Activated CD8-positive, alpha-beta T cell treated with anti-CD3 and anti-CD28 coated beads, Interleukin-2, amount 10 ng/mL, durations not matched to agents 7 days and 5 days (primary cell): ENCODE results near the gene SEC22B. TPM values are rescaled to one million over a fixed set of nuclear protein-coding genes. Genes with fewer than 3 reads are reported as not detected.
"Not testable (repeated sequence)": the region's sequence is repeated elsewhere in the genome, so short reads cannot be mapped to it uniquely, and the experiment has no call there.

Experiments used
- ATAC-seq: fragments of 150-1000 bp; cut with Tn5 transposase; one replicate; pipeline ENCODE4 v1.10.0; 2021; ENCODE audit warnings: moderate library complexity
- CTCF ChIA-PET: fragments of 350-600 bp; sonication (Branson Sonifier 250); formaldehyde crosslinking; loops from one replicate; lab custom pipeline; 2021; ENCODE audit warnings: antibody characterized with exemption; lab: Charles Lee
- POLR2A ChIA-PET: fragments of 350-600 bp; sonication (Branson Sonifier 250); formaldehyde crosslinking; loops from one replicate; lab custom pipeline; 2021; ENCODE audit warnings: antibody characterized with exemption; lab: Charles Lee
- DNase-seq: peaks from one replicate; pipeline ENCODE4 v3.0.0-alpha.2; 2020
- H3K27ac Mint-ChIP-seq: one replicate; pipeline ENCODE4 v1.8.0; 2021; ENCODE audit warnings: mild to moderate bottlenecking, mixed read lengths
- H3K27me3 Mint-ChIP-seq: one replicate; pipeline ENCODE4 v1.8.0; 2021; ENCODE audit warnings: low read depth, mixed read lengths
- H3K36me3 Mint-ChIP-seq: one replicate; pipeline ENCODE4 v1.8.0; 2021; ENCODE audit warnings: low read depth, mixed read lengths
- H3K4me1 Mint-ChIP-seq: one replicate; pipeline ENCODE4 v1.8.0; 2021; ENCODE audit warnings: low read depth, mixed read lengths
- H3K4me3 Mint-ChIP-seq: one replicate; pipeline ENCODE4 v1.8.0; 2021; ENCODE audit warnings: mild to moderate bottlenecking, mixed read lengths
- H3K9me3 Mint-ChIP-seq: one replicate; pipeline ENCODE4 v1.8.0; 2022; ENCODE audit warnings: mixed read lengths; ENCODE audit not compliant: insufficient read depth
- total RNA-seq, 2 experiments: library from RNA; stranded (reverse); gene quantifications; one replicate each; pipeline ENCODE4 v1.2.3, GENCODE V29; 2021

Gene SEC22B
- total RNA-seq, 2 experiments from 2014 or later: 21.9 to 22.4 TPM

- POLR2A ChIA-PET, H3K4me3 Mint-ChIP-seq, H3K27ac Mint-ChIP-seq, DNase-seq, H3K4me1 Mint-ChIP-seq, ATAC-seq, H3K9me3 Mint-ChIP-seq, H3K27me3 Mint-ChIP-seq: not testable (repeated sequence)
- CTCF ChIA-PET: interaction anchor here (1.0 kb wide), 1 partner anchor 296 kb away, joined by 3 read pairs; no protein-coding TSS in a partner anchor
- H3K36me3 Mint-ChIP-seq: peaks cover 11% of the 10 kb centered on the region
These were observed 1.7 kb upstream of the SEC22B start for GRCh38 chr1:120178058-120178457.

DNA sequence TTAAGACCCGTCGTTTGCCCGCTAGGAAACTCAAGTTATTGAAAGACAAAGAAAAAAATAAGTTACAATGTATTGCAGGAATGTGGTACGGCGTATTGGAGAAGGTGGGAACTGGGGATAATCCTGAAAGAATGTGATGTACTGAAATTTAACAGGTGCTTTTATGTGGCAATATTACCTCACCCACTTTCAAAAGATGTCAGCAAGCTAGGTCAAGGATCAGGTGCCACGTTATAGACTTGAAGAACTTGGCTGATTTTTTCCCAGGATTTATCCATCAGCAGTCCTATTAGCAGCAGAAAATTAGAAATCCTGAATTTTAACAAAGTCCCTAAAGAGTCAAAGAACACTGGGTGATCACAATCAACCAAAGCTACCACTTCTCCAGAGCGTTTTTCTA is 632 bp downstream of the SEC22B start:
- H3K27me3 Mint-ChIP-seq, DNase-seq, H3K9me3 Mint-ChIP-seq, POLR2A ChIA-PET, H3K4me1 Mint-ChIP-seq: not testable (repeated sequence)
- Mint-ChIP-seq H3K4me3 (peak overlapping the region; percentile 93), H3K27ac (peak overlapping the region; percentile 92), H3K36me3 (peaks cover 11% of the 10 kb centered on the region)
- ATAC-seq: peak; percentile 8
- CTCF ChIA-PET: interaction anchor here (1.0 to 1.8 kb wide), 2 partner anchors 227 to 290 kb away, joined by 3 to 8 read pairs; no protein-coding TSS in a partner anchor

DNA sequence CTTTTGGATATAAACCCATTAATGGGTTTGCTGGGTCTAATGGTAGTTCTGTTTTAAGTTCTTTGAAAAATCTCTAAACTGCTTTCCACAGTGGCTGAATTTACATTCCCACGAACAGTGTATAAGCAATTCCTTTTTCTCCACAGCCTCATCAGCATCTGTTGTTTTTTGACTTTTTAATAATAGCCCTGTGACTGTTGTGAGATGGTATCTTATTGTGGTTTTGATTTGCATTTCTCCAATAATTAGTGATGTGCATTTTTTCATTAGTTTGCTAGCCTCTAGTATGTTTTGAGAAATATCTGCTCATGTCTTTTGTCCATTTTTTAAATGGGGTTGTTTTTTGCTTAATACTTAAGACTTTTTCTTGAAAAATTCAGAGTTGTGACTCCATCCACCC is 11.6 kb downstream of the SEC22B start:
- H3K4me3 Mint-ChIP-seq, CTCF ChIA-PET, POLR2A ChIA-PET, H3K27ac Mint-ChIP-seq, DNase-seq, H3K9me3 Mint-ChIP-seq, H3K4me1 Mint-ChIP-seq, H3K27me3 Mint-ChIP-seq, H3K36me3 Mint-ChIP-seq, ATAC-seq: not testable (repeated sequence)

DNA sequence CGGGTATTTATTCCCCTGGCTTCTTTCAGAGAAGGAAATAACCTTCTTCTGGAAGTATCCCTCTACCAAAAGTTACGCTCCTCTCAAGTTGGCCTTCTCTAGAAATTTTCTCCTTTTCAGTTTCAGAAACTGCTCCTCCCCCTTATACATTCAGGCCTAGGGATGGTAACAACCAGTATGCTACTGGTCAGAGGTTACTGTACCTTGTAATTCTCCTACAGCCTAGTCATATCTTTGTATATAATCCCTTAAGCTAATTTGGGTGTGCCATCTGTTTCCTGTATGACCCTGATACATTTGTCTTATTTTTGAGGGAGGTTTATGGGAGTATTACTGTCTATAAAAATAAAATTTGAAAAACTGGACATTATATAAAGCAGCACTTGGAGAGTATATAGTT is 14.3 kb downstream of the SEC22B start:
- DNase-seq, H3K27ac Mint-ChIP-seq, H3K27me3 Mint-ChIP-seq, H3K4me1 Mint-ChIP-seq, ATAC-seq, CTCF ChIA-PET, H3K9me3 Mint-ChIP-seq, H3K4me3 Mint-ChIP-seq, POLR2A ChIA-PET: not testable (repeated sequence)
- H3K36me3 Mint-ChIP-seq: peaks cover 11% of the 10 kb centered on the region

DNA sequence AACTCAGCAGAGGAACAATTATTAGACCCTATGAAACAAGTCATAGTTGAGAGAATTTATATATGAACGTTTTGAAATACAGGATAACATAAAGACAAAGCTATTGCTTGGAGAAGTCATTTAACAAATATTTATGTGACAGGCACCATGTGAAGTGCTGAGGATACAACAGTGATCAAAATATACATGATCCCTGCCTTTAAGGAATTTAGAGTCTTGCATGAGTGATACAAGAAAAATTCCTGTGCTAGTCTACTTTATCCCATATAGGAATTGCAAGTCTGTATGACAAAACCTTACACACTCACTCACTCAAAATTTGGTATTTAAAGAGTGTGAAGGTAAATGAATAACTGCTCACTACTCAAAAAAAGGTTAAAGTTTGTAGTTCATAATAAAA is 17.8 kb downstream of the SEC22B start:
- H3K9me3 Mint-ChIP-seq, H3K27me3 Mint-ChIP-seq, ATAC-seq, H3K4me3 Mint-ChIP-seq, H3K36me3 Mint-ChIP-seq, CTCF ChIA-PET, H3K27ac Mint-ChIP-seq, POLR2A ChIA-PET, DNase-seq, H3K4me1 Mint-ChIP-seq: not testable (repeated sequence)

- CTCF ChIA-PET, H3K36me3 Mint-ChIP-seq, ATAC-seq, H3K27ac Mint-ChIP-seq, H3K4me3 Mint-ChIP-seq, POLR2A ChIA-PET, H3K9me3 Mint-ChIP-seq, H3K4me1 Mint-ChIP-seq, H3K27me3 Mint-ChIP-seq, DNase-seq: not testable (repeated sequence)
These were observed 18.2 kb downstream of the SEC22B start for GRCh38 chr1:120158086-120158485.

DNA sequence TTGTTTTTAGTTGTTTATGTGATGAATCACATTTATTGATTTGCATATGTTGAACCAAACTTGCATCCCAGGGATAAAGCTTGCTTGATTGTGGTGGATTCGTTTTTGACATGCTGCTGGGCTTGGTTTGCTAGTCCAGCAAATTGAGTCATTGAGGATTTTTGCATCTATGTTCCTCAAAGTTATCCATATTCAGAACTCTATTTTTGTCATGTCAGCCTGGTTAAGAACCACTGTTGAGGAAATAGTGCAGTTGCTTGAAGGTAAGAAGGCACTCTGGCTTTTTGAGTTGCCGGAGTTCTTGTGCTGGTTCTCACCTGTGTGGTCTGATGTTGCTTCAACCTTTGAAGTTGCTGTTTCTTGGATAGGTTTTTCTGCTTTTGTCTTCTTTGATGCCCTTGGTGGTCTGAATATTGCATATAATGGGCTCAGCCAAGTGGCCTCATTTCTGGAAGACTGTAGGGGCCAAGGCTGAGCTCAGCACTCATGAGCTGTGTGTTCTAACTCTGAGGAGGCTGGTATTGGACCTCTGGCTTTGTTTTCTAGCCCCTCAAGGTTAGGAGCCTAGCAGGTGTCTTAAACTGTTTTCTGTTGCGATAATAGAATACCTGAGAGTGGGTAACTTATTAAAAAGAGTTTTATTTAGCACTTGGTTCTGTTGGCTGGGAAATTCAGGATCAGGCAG is 26.0 kb downstream of the SEC22B start:
- ATAC-seq, DNase-seq, H3K27ac Mint-ChIP-seq, H3K36me3 Mint-ChIP-seq, H3K27me3 Mint-ChIP-seq, H3K4me1 Mint-ChIP-seq, H3K9me3 Mint-ChIP-seq, CTCF ChIA-PET, POLR2A ChIA-PET, H3K4me3 Mint-ChIP-seq: not testable (repeated sequence)

DNA sequence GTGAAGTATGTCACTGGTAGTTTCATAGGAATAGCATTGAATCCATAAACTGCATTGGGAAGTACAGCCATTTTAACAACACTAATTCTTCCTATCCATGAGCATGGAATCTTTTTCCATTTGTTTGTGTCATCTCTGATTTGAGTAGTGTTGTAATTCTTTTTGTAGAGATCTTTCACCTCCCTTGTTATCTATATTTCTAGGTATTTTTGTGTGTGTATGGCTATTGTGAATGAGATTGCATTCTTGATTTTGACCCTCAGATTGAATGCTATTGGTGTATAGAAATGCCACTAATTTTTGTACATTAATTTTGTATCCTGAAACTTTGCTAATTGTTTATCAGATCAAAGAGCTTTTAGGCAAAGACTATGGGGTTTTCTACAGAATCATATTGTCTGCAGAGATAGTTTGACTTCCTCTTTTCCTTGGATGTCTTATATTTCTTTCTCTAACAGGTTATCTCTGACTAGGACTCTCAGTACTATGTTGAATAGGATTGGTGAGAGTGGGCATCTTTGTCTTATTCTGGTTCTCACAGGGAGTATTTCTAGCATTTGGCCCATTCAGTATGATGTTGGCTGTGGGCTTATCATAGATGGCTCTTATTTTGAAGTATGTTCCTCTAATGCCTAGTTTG is 26.8 kb downstream of the SEC22B start:
- H3K9me3 Mint-ChIP-seq, CTCF ChIA-PET, DNase-seq, H3K27ac Mint-ChIP-seq, H3K36me3 Mint-ChIP-seq, H3K4me3 Mint-ChIP-seq, ATAC-seq, POLR2A ChIA-PET, H3K4me1 Mint-ChIP-seq, H3K27me3 Mint-ChIP-seq: not testable (repeated sequence)

GRCh38 chr1:120145806-120146205 is 30.5 kb downstream of the SEC22B start:
- DNase-seq, H3K4me3 Mint-ChIP-seq, H3K27ac Mint-ChIP-seq, CTCF ChIA-PET, H3K36me3 Mint-ChIP-seq, ATAC-seq, H3K27me3 Mint-ChIP-seq, POLR2A ChIA-PET, H3K9me3 Mint-ChIP-seq: not testable (repeated sequence)
- peaks cover 32% of the 10 kb centered on the region for H3K4me1 Mint-ChIP-seq

GRCh38 chr1:120144626-120145025 is 31.7 kb downstream of the SEC22B start:
- H3K36me3 Mint-ChIP-seq, H3K27me3 Mint-ChIP-seq, H3K9me3 Mint-ChIP-seq, H3K27ac Mint-ChIP-seq, H3K4me3 Mint-ChIP-seq, POLR2A ChIA-PET, DNase-seq, ATAC-seq, CTCF ChIA-PET: not testable (repeated sequence)
- H3K4me1 Mint-ChIP-seq: peaks cover 32% of the 10 kb centered on the region

DNA sequence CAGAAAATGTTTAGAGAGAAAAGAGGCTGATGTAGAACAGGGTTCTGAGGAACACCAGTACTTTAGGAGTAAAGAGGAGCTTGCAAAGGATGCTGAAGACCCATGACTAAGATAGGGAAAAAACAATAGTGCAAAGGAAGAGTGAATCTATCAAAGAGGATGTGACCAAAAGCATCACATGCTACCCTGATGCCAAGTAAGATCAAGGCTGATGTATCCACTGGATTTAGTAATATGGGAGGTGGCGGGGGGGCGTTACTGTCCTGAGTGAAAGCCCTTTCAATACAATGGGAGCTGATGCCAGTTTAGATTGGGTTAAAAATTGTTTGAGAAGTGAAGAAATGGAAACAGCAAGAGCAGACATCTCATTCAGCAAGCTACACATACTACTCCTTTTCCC is 32.2 kb downstream of the SEC22B start:
- H3K27me3 Mint-ChIP-seq, H3K9me3 Mint-ChIP-seq, H3K36me3 Mint-ChIP-seq, POLR2A ChIA-PET, DNase-seq, CTCF ChIA-PET, ATAC-seq, H3K4me3 Mint-ChIP-seq: not testable (repeated sequence)
- Mint-ChIP-seq H3K27ac (peak overlapping the region; percentile 66), H3K4me1 (peaks cover 32% of the 10 kb centered on the region)

DNA sequence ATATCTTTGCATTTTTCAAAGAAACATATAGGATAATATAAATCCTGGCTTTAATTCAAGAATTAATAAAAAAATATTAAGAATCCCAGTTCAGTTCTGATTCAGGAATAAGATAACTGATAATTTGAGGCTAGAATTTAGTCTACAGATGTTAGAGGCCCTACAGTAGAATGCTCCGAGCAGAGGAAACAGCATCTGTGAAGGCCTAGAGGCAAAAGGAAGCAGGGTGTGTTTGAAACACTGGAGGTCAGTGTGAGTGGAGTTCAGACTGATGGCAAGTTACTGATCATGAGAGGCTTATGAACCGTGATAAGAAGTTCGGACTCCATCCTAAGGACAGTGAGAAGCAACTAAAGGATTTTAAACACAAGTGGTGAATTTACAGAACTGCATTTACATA is 33.0 kb downstream of the SEC22B start:
- H3K27ac Mint-ChIP-seq, POLR2A ChIA-PET, H3K36me3 Mint-ChIP-seq, H3K27me3 Mint-ChIP-seq, H3K4me3 Mint-ChIP-seq, CTCF ChIA-PET, H3K9me3 Mint-ChIP-seq: not testable (repeated sequence)
- peaks cover 32% of the 10 kb centered on the region for H3K4me1 Mint-ChIP-seq
- ATAC-seq: peak; percentile 53
- DNase-seq: peak; percentile 45
